ENCODE data around the gene NUMB. TPM values are rescaled to one million over a fixed set of nuclear protein-coding genes. Genes with fewer than 3 reads are reported as not detected.

The NUMB gene
- total and polyA plus RNA-seq, 12 donors = 18.9 to 42.6 (median 32.0) TPM

- WGBS, 2 donors = 92 to 93% methylated on average over 1 of the region's 1 CpG
- Histone ChIP-seq H3K36me3 (peaks cover 0 to 96% (median 34%) of the 10 kb centered on the region in 9 donors), H3K4me3 (no peak overlapping the region), H3K27me3 (no peaks in the 10 kb centered on the region), H3K27ac (no peak overlapping the region), H3K4me1 (no peaks in the 10 kb centered on the region), H3K9me3 (no peaks in the 10 kb centered on the region)
- intact Hi-C loops (cut with DNase I) = loop anchor here in 2 of 10 donors (10.0 kb wide), 2 partner anchors 111 to 349 kb away; no protein-coding TSS in a partner anchor
- no peak for DNase-seq
- TF ChIP-seq, protein P1, sequence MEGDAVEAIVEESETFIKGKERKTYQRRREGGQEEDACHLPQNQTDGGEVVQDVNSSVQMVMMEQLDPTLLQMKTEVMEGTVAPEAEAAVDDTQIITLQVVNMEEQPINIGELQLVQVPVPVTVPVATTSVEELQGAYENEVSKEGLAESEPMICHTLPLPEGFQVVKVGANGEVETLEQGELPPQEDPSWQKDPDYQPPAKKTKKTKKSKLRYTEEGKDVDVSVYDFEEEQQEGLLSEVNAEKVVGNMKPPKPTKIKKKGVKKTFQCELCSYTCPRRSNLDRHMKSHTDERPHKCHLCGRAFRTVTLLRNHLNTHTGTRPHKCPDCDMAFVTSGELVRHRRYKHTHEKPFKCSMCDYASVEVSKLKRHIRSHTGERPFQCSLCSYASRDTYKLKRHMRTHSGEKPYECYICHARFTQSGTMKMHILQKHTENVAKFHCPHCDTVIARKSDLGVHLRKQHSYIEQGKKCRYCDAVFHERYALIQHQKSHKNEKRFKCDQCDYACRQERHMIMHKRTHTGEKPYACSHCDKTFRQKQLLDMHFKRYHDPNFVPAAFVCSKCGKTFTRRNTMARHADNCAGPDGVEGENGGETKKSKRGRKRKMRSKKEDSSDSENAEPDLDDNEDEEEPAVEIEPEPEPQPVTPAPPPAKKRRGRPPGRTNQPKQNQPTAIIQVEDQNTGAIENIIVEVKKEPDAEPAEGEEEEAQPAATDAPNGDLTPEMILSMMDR (IDR thresholded peaks at IDR 0.05) = no peak
- no peak for ATAC-seq
These were observed 172.4 kb downstream of the NUMB start for GRCh38 chr14:73285979-73286378.

DNA sequence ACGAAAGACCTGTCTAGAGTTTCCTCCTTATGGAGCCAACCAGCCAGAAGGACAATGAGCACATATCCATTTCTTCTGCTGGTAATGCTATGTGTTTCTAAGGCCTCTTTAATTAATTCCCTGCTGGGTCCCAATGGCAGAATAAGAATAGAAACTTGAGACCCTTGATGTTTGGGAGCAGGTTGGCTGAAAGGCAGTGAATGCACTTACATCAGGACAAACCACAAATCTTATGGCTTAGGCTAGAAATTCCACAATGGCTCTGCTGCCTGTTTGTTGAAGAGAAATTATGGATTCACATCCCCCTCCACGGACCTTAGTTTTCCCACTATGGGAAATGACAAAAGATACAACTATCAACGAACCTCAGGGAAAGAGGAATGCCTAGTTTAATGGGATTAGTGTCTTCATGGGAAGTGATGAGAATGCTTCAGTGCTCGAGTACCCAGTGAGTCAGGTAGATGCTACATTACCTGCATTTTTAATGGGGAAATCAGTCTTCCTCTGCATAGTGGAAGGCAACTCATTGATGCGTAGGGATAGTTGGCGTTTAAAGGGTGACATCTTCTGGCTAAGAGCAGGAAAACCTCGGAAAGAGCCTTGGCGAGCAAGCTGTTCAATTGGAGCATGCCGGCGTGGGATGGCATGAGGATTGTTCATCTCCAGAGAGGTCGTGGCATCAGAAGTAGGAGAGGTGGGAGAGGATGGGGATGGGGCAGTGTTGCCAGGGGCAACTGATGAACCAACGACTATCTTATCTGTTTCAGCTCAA lies 174.6 kb downstream of the NUMB start:
- intact Hi-C loops (cut with DNase I) = loop anchor here in 3 of 10 donors (5.0 to 10.0 kb wide), 3 partner anchors 109 to 351 kb away; no protein-coding TSS in a partner anchor
- WGBS, 2 donors = 62 to 65% methylated on average over 12 of the region's 12 CpGs
- H3K27me3 ChIP-seq = no peaks in the 10 kb centered on the region
- TF ChIP-seq, protein P1 (IDR thresholded peaks at IDR 0.05) = peak in 3 of 9 donors; percentile 10 to 31 (median 26)
- H3K9me3 ChIP-seq = no peaks in the 10 kb centered on the region
- no peak overlapping the region for H3K27ac ChIP-seq
- no peaks in the 10 kb centered on the region for H3K4me1 ChIP-seq
- ATAC-seq (no peak), DNase-seq (no peak)
- no peak overlapping the region for H3K4me3 ChIP-seq
- peaks cover 0 to 97% (median 42%) of the 10 kb centered on the region in 9 donors for H3K36me3 ChIP-seq

GRCh38 chr14:73280903-73281302 lies 177.4 kb downstream of the NUMB start:
- TF ChIP-seq, protein P1 (IDR thresholded peaks at IDR 0.05) = no peak
- DNase-seq (no peak), ATAC-seq (no peak)
- no peaks in the 10 kb centered on the region for H3K27me3 ChIP-seq
- no peak overlapping the region for H3K4me3 ChIP-seq
- H3K27ac ChIP-seq = no peak overlapping the region
- WGBS, 2 donors = 95 to 99% methylated on average over 5 of the region's 5 CpGs
- H3K36me3 ChIP-seq = peaks cover 0 to 100% (median 55%) of the 10 kb centered on the region in 9 donors
- H3K4me1 ChIP-seq = no peaks in the 10 kb centered on the region
- intact Hi-C loops (cut with DNase I) = loop anchor here in 4 of 10 donors (1.0 to 10.0 kb wide), 4 partner anchors 35 to 354 kb away; no protein-coding TSS in a partner anchor
- H3K9me3 ChIP-seq = no peaks in the 10 kb centered on the region

- WGBS, 2 donors = 92 to 99% methylated on average over 2 of the region's 2 CpGs
- H3K4me1 ChIP-seq = no peaks in the 10 kb centered on the region
- no peaks in the 10 kb centered on the region for H3K27me3 ChIP-seq
- H3K4me3 ChIP-seq = no peak overlapping the region
- TF ChIP-seq, protein P1 (IDR thresholded peaks at IDR 0.05) = no peak
- H3K9me3 ChIP-seq = no peaks in the 10 kb centered on the region
- H3K27ac ChIP-seq = no peak overlapping the region
- DNase-seq (no peak), ATAC-seq (no peak)
- intact Hi-C loops (cut with DNase I) = no loop called here
- H3K36me3 ChIP-seq = peaks cover 0 to 100% (median 45%) of the 10 kb centered on the region in 9 donors
These were observed 181.0 kb downstream of the NUMB start for GRCh38 chr14:73277376-73277775.

Data from heart right ventricle (tissue), 16 donors.